Esophagus squamous epithelium (tissue), 4 donors: Measurements from ENCODE around the gene FBXO7.

Experiments used
- POLR2A ChIP-seq, 4 donors: fragments of 450-650 bp; IDR thresholded peaks; one replicate each; pipeline ENCODE4 v1.6.1; 2017; ENCODE audit warnings: antibody characterized with exemption in 4 of 4, mild to moderate bottlenecking in 4 of 4, moderate library complexity in 3 of 4
- TF ChIP-seq, protein P1 (sequence below), 6 experiments: fragments of 450-650 bp in 4 of 6; fragments of 200-600 bp in 2 of 6; sonication (generic) in 2 of 6; IDR thresholded peaks; one replicate each; pipeline ENCODE4 v1.5.1; 2016 to 2019; ENCODE audit warnings: antibody characterized with exemption in 6 of 6, mild to moderate bottlenecking in 4 of 6, moderate library complexity in 4 of 6

DNA sequence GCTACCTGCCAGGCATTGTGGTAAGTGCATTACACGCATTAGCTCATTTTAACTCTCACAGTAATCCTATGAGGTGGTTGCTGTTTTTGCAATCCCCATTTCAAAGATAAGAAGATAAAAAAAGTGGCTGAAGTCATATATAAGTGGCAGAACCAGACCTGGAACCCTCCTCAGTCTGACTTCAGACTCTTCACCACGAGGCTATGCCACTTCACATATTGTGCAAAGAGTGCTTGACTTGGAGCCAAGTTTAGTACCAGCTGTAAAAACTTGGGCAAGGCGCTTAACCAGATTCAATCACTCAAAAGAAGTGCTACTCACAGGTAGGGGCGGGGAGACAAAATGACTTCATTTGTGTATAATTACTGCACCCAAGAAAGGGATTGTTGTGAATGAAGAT lies 25.6 kb upstream of the FBXO7 start:
- TF ChIP-seq POLR2A (IDR thresholded peaks at IDR 0.05): no peak
- TF ChIP-seq, protein P1, sequence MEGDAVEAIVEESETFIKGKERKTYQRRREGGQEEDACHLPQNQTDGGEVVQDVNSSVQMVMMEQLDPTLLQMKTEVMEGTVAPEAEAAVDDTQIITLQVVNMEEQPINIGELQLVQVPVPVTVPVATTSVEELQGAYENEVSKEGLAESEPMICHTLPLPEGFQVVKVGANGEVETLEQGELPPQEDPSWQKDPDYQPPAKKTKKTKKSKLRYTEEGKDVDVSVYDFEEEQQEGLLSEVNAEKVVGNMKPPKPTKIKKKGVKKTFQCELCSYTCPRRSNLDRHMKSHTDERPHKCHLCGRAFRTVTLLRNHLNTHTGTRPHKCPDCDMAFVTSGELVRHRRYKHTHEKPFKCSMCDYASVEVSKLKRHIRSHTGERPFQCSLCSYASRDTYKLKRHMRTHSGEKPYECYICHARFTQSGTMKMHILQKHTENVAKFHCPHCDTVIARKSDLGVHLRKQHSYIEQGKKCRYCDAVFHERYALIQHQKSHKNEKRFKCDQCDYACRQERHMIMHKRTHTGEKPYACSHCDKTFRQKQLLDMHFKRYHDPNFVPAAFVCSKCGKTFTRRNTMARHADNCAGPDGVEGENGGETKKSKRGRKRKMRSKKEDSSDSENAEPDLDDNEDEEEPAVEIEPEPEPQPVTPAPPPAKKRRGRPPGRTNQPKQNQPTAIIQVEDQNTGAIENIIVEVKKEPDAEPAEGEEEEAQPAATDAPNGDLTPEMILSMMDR (IDR thresholded peaks at IDR 0.05): no peak
